ENCODE results near the gene SGIP1.

DNA sequence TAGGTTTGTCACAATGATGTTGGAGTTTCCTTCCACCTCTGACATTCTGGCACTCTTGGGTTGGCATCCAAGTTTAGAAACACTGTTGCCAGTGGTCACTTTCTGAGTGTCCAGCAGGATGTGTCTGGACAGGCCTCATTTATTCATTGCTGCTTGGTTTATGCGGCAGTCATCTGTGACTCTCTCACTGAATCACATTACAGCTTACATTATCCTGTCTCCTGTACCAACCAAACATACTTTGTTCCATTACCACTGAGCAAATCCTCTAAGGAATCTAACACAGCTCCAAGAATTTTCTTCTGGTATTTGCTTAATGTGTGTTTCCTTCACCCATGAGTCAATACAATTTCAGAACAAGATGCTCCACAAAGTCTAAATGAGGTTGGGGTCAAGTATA, 19.9 kb downstream of the SGIP1 start:
- TF ChIP-seq, protein P1, sequence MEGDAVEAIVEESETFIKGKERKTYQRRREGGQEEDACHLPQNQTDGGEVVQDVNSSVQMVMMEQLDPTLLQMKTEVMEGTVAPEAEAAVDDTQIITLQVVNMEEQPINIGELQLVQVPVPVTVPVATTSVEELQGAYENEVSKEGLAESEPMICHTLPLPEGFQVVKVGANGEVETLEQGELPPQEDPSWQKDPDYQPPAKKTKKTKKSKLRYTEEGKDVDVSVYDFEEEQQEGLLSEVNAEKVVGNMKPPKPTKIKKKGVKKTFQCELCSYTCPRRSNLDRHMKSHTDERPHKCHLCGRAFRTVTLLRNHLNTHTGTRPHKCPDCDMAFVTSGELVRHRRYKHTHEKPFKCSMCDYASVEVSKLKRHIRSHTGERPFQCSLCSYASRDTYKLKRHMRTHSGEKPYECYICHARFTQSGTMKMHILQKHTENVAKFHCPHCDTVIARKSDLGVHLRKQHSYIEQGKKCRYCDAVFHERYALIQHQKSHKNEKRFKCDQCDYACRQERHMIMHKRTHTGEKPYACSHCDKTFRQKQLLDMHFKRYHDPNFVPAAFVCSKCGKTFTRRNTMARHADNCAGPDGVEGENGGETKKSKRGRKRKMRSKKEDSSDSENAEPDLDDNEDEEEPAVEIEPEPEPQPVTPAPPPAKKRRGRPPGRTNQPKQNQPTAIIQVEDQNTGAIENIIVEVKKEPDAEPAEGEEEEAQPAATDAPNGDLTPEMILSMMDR (IDR thresholded peaks at IDR 0.05), result no peak
- TF ChIP-seq POLR2A (IDR thresholded peaks at IDR 0.05) (no peak), EP300 (IDR thresholded peaks at IDR 0.05) (no peak)
